ENCODE results near the gene CRISPLD2. TPM values are rescaled to one million over a fixed set of nuclear protein-coding genes. Genes with fewer than 3 reads are reported as not detected.

Gene CRISPLD2
- total RNA-seq, 2 donors from 2014 or later = 0.30 to 0.66 TPM

Other genes starting within 250 kb of the CRISPLD2 start
- gene COTL1, start 201.9 kb upstream of the CRISPLD2 start, total RNA-seq = 100 to 1,000 TPM; 250 to 505 TPM
- 10 to 100 TPM; 52.3 to 65.5 TPM for gene KLHL36, start 171.5 kb upstream of the CRISPLD2 start, total RNA-seq
- 100 to 1,000 TPM in 1 of 2 donors, 10 to 100 TPM in 1; 93.4 to 127 TPM for gene USP10, start 120.0 kb upstream of the CRISPLD2 start, total RNA-seq
- gene ZDHHC7, start 191.6 kb downstream of the CRISPLD2 start, total RNA-seq = 10 to 100 TPM; 25.2 to 32.9 TPM
- 1 to 10 TPM; 3.9 to 9.6 TPM for gene KIAA0513, start 207.8 kb downstream of the CRISPLD2 start, total RNA-seq